ENCODE data around the gene PTPRG. TPM values are rescaled to one million over a fixed set of nuclear protein-coding genes. Genes with fewer than 3 reads are reported as not detected.

PTPRG gene
- total and polyA plus RNA-seq, 2 donors (not counting 3 experiments of a cell fraction or from before 2014, with no cell fraction given) = 8.9 to 39.1 TPM

DNA sequence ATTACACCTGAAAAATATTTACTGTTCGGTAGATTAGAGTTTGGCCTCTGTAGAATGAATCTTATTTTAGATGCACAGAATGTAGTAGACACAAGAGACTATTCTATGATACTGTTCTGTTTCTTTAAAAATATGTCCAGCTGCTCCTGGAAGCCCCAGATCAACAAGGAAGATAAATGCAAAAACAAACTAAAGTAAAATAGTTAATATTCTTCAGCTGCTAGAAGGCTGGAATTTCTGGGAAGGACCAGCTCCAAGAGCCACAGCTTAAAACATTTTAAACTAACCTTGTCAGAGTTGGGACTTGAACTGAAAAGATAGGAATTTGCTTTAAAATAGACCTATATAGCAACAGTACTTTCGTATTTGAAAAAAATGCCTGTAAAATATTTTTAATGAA lies 277.9 kb downstream of the PTPRG start:
- no peak overlapping the region for H2AFZ ChIP-seq (ENCODE audit: low read depth, low read length)
- BruUV-seq (replicated peaks) = no TSS peak
- H3K4me3 ChIP-seq (replicated peaks in 1 of 3; ENCODE audit: insufficient read depth in 1 of 3, low read depth in 1 of 3, low read length in 3 of 3) = no peak overlapping the region
- peaks cover 7% of the 10 kb centered on the region for H3K4me1 ChIP-seq (ENCODE audit: control insufficient read depth, extremely low read depth, insufficient read depth, low read length)
- no peaks in the 10 kb centered on the region for H3K9me3 ChIP-seq (replicated peaks; ENCODE audit: control insufficient read depth, insufficient read depth, low read length)
- FAIRE-seq (no peak), DNase-seq (ENCODE audit: low read depth, low spot score) (no peak)
- no peak overlapping the region for H3K4me2 ChIP-seq (ENCODE audit: insufficient read depth, low read length)
- ChIA-PET POLR2A (no interaction called here), CTCF (interaction anchor here (0.9 to 1.7 kb wide), 8 partner anchors 9 to 348 kb away, joined by 3 to 7 read pairs (median 4); no protein-coding TSS in a partner anchor)
- intact Hi-C loops (cut with micrococcal nuclease) (no loop called here), dilution Hi-C loops (cut with MboI; ENCODE audit: extremely low pct_ligation_motif_present, low sequenced_read_pairs) (no loop called here)
- no peaks in the 10 kb centered on the region for H4K20me1 ChIP-seq (replicated peaks; ENCODE audit: control insufficient read depth, extremely low read depth, insufficient read depth, low read length)
- no peaks in the 10 kb centered on the region for H3K27me3 ChIP-seq (ENCODE audit: control insufficient read depth in 2 of 2, insufficient read depth in 2 of 2, low read length in 2 of 2)
- H3K9ac ChIP-seq (replicated peaks; ENCODE audit: extremely low read depth, insufficient read depth, low read length) = no peak overlapping the region
- H3K79me2 ChIP-seq (ENCODE audit: control insufficient read depth, insufficient read depth, low read length) = no peaks in the 10 kb centered on the region
- H3K9me1 ChIP-seq (replicated peaks; ENCODE audit: control insufficient read depth, extremely low read depth, insufficient read depth, low read length) = no peaks in the 10 kb centered on the region
- no peak for TF ChIP-seq MYC (IDR thresholded peaks at IDR 0.05; ENCODE audit: low read depth, low read length)
- TF ChIP-seq GATA2 (IDR thresholded peaks at IDR 0.05; ENCODE audit: insufficient read depth, insufficient read length, low read depth, low read length) = no peak
- TF ChIP-seq, protein P1, sequence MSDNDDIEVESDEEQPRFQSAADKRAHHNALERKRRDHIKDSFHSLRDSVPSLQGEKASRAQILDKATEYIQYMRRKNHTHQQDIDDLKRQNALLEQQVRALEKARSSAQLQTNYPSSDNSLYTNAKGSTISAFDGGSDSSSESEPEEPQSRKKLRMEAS (IDR thresholded peaks at IDR 0.05; ENCODE audit: insufficient read depth, insufficient read length) = no peak
- TF ChIP-seq FOS (IDR thresholded peaks at IDR 0.05; ENCODE audit: borderline replicate concordance, insufficient read depth, low read length) = no peak
- TF ChIP-seq POLR2AphosphoS5 (IDR thresholded peaks at IDR 0.05; ENCODE audit: insufficient read depth, low read depth, low read length) = no peak
- TF ChIP-seq, protein P2, sequence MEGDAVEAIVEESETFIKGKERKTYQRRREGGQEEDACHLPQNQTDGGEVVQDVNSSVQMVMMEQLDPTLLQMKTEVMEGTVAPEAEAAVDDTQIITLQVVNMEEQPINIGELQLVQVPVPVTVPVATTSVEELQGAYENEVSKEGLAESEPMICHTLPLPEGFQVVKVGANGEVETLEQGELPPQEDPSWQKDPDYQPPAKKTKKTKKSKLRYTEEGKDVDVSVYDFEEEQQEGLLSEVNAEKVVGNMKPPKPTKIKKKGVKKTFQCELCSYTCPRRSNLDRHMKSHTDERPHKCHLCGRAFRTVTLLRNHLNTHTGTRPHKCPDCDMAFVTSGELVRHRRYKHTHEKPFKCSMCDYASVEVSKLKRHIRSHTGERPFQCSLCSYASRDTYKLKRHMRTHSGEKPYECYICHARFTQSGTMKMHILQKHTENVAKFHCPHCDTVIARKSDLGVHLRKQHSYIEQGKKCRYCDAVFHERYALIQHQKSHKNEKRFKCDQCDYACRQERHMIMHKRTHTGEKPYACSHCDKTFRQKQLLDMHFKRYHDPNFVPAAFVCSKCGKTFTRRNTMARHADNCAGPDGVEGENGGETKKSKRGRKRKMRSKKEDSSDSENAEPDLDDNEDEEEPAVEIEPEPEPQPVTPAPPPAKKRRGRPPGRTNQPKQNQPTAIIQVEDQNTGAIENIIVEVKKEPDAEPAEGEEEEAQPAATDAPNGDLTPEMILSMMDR (IDR thresholded peaks at IDR 0.05; ENCODE audit: extremely low read depth in 1 of 2, insufficient read depth in 1 of 2, low read depth in 1 of 2, low read length in 2 of 2) = no peak
- TF ChIP-seq EZH2 (IDR thresholded peaks at IDR 0.05; ENCODE audit: borderline replicate concordance, low read depth, low read length, severe bottlenecking) = no peak
- no peak for TF ChIP-seq JUN (IDR thresholded peaks at IDR 0.05; ENCODE audit: borderline replicate concordance, insufficient read depth, insufficient read length, low read depth)
- TF ChIP-seq POLR2A (IDR thresholded peaks at IDR 0.05; ENCODE audit: low read depth, low read length) = no peak
- no peaks in the 10 kb centered on the region for H3K36me3 ChIP-seq (ENCODE audit: control insufficient read depth in 2 of 2, extremely low read depth in 1 of 2, insufficient read depth in 2 of 2, low read length in 2 of 2)
- no peak overlapping the region for H3K27ac ChIP-seq (ENCODE audit: insufficient read depth, low read depth, low read length)
